T-helper 9 cell (primary cell): Measurements from ENCODE around the gene DEDD.

Experiments used
- DNase-seq: peaks from one replicate; pipeline ENCODE4 v3.0.0-alpha.2; 2020

Gene DEDD

DNA sequence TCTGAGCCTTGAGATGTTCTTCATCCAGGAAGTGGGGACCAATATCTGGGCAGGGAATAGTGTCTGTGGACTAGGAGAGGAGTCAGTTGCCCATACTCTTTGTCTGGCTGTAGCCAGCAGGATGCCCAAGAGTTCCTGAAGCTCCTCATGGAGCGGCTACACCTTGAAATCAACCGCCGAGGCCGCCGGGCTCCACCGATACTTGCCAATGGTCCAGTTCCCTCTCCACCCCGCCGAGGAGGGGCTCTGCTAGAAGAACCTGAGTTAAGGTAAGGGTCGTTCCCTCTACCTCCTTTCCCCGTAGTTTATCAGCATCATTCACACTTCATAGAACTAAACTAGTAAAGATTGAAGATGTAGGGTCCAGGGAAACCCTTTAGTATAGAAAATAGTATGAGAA, 30.3 kb upstream of the DEDD start:
- no peak for DNase-seq

GRCh38 chr1:161162052-161162451, 29.6 kb upstream of the DEDD start:
- no peak for DNase-seq

DNA sequence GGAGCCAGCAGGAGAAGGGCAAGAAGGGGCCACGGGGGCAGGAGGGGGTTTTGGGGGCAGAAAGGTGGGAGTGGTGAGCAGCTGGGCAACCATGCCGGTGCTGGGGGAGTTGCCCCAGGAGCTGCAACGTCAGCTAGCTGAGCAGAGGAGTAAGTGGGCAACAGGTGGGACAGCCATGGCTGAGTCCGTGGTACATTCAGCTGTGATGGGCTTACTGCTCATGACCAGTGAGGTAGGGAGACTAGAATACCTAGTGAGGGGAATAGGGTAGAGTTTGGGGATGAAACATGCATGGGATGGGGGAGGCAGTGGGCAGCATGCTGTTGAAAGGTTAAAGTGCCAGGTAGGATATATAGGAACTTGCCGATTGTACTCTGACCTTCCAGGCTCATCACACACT, 29.2 kb upstream of the DEDD start:
- no peak for DNase-seq

DNA sequence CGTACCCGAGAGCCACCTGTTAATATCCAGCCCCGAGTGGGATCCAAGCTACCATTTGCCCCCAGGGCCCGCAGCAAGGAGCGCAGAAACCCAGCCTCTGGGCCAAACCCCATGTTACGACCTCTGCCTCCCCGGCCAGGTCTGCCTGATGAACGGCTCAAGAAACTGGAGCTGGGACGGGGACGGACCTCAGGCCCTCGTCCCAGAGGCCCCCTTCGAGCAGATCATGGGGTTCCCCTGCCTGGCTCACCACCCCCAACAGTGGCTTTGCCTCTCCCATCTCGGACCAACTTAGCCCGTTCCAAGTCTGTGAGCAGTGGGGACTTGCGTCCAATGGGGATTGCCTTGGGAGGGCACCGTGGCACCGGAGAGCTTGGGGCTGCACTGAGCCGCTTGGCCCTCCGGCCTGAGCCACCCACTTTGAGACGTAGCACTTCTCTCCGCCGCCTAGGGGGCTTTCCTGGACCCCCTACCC, 28.2 kb upstream of the DEDD start:
- DNase-seq: no peak

DNA sequence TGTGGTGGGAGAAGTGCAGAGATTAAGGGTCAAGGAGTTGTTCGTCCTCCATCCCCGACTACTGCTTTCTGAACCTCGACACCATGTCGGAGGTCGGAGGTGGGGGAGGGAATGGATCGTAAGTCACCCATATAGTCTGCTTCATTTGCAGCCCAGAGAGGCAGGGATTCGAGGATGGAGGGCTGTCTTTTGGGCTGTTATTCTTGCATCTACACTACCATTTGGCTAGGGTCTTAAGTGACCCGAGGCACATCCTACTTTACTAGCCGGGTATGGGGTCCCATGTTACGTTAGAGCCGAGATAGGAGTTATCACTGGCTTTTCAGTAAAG, 27.4 kb upstream of the DEDD start:
- no peak for DNase-seq

- DNase-seq: peak; percentile 86
Measured at GRCh38 chr1:161159087-161159912, 26.8 kb upstream of the DEDD start, which contains the start of gene USP21. USP21 (plus strand) TSS chr1:161159500; CDS start chr1:161160641, 1,141 bp downstream.

DNA sequence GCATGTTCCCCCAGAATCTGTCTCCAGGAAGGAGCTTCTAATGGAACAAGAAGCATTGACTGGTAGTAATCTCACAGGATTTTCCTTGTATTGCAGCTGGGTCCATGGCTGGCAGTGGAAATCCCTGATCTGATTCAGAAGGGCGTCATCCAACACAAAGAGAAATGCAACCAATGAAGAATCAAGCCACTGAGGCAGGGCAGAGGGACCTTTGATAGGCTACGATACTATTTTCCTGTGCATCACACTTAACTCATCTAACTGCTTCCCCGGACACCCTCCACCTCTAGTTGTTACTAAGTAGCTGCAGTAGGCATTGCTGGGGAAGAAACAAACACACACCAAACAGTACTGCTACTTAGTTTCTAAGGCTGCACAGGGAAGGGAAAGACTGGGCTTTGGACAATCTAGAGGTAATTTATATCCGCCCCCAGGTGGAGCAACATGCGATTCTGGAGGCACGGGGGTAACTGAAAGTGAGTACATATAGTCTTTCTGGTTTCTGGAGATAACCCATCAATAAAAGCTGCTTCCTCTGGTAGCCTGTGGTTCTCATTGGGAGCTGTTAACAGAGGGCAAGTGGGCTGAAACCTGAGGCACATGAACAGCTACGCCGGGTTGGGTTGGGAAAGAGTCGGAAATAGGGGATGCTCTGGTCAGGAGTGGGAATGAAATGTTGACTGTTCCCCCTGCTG, 26.0 kb upstream of the DEDD start:
- DNase-seq: no peak

DNA sequence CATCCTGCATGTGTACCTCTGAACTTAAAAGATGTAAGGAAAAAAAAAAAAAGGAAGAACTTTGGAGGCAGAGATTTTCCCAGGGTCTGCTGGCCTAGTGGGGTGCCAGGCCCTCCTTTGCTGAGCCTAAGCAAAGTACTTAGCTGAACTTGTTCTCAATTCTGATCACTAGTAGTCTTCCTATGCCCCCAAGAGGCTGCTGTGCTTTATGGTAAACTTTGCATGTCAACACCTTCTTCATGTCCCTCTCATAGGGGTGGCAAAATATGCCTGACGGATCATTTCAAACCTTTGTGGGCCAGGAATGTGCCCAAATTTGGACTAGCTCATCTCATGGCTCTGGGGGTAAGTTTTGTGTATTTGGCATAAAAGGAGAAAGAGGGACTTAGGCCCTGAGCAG, 25.4 kb upstream of the DEDD start:
- DNase-seq: no peak

- peak; percentile 71 for DNase-seq
Measured at GRCh38 chr1:161153682-161154337, 21.3 kb upstream of the DEDD start, which contains the start of gene UFC1. UFC1 (plus strand) TSS chr1:161153978; CDS start chr1:161153998, 20 bp downstream.

DNA sequence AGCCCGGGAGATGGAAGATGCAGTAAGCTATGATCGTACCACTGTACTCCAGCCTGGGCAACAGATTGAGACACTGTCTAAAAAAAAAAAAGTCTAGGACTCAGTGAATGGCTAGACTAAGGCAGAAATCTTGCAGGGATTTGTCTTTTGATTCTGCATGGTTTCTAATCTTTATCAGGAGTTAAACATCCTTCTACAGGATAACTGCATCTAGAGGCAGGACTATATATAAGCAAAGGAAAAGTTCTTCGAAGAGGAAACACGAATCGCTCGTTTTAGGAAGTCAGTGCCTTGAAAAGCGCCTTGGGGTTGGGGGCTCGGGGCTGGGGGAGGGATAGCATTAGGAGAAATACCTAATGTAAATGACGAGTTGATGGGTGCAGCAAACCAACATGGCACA, 20.7 kb upstream of the DEDD start:
- no peak for DNase-seq

DNA sequence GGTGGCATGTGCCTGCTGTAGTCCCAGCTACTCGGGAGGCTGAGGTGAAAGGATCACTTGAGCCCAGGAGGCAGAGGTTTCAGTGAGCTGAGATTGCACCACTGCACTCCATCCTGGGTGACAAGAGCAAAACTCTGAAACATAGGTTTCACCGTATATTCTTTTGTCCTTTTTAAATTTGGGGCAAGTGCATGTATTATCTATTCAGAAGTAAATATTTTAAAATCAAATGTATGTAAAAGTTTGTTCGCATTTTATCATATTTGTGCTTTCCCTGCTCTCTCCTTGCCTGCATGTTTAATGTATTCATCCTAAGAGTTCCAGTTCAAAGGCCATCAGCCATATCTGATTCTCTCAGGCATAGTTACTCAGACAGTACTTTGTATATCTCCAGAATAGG, 13.4 kb upstream of the DEDD start:
- DNase-seq: no peak

DNA sequence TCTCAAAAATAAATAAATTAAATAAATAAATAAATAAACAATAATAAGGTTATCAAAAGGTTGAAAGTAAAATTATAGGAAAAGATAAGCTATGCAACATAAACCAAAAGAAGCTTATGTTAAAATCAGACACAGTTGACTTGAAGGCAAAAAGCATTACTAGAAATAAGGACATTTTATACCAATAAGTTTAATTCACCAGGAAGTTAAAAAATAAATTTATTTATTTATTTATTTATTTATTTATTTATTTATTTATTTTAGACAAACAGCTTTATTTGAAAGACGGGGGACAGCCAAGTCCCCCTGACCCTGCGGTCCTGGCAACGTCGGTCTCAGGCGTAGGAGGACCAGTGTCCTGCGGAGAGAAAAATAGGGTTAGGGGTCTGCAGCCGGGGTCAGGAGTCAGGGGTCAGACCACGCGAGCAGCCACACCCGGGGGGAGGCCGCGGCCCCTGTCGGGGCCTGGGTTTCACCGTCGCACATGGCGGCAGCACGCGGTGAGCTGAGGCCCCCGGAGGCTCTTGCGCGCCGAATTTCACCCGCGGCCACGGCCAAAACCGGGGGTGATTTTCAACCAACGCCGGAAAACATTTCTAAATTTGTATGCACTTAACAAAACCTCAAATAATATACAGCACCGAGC, 8.4 kb upstream of the DEDD start:
- DNase-seq: no peak

DNA sequence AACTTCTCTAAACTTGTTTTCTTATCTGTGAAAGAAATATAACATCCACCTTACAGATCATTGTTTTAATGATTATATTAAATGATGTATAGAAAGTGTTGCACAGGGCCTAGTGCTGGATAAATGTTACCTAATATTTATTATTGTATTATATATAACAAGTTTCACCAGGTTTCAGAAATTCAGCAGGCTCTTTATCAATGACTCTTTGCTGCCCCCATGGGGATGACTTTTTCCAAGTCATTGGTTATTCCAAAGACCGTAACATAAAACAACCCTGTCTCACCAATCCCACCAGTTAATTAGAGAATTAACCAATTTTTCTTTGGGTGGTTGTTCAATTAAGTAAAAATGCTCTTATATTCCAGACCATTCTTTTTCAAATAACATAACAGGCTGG, 7.3 kb upstream of the DEDD start:
- no peak for DNase-seq

- DNase-seq: no peak
Measured at GRCh38 chr1:161138431-161138830, 6.0 kb upstream of the DEDD start.

DNA sequence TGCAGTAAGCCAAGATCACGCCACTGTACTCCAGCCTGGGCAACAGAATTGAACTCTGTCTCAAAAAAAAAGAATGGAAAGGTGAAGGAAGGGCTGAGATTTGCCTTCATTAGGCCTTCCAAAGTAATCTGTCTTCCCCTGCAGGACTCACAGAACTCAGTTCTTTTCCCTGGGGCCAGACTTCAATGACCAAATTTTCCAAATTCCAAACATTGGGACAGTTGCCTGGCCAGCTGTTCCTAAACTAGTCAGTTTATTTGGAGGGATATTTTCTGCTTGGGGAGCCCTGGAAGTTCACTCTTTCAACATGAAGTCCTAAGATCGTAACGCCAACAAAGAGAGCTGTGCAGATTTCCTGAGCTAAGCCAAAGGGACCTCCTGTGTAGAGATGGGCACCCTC, 5.4 kb upstream of the DEDD start:
- DNase-seq: no peak

DNA sequence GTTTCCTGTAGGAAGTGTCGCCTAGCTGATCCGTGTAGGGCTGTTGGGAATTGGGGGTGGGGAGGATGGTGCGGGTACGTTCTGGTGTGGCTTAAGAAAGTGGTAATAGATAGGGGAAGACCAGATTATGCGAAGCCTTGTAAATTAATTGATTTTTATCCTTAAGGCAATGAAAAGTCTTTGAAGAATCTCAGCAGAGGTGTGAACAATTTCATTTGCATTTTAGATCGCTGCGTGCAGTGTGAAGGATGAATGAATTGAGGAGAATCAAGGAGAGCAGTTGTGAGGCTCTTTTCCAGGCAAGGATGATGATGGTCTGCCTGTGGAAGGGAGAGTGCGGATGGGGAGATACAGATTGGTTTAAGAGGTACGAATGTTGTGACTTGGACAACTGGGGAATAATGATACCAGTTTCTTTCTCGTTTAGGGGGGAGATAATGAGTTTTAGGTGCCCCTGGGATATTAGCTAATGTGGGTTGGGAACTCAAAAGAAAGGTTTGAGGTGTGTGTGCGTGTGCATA, 813 bp upstream of the DEDD start:
- DNase-seq: no peak

DNA sequence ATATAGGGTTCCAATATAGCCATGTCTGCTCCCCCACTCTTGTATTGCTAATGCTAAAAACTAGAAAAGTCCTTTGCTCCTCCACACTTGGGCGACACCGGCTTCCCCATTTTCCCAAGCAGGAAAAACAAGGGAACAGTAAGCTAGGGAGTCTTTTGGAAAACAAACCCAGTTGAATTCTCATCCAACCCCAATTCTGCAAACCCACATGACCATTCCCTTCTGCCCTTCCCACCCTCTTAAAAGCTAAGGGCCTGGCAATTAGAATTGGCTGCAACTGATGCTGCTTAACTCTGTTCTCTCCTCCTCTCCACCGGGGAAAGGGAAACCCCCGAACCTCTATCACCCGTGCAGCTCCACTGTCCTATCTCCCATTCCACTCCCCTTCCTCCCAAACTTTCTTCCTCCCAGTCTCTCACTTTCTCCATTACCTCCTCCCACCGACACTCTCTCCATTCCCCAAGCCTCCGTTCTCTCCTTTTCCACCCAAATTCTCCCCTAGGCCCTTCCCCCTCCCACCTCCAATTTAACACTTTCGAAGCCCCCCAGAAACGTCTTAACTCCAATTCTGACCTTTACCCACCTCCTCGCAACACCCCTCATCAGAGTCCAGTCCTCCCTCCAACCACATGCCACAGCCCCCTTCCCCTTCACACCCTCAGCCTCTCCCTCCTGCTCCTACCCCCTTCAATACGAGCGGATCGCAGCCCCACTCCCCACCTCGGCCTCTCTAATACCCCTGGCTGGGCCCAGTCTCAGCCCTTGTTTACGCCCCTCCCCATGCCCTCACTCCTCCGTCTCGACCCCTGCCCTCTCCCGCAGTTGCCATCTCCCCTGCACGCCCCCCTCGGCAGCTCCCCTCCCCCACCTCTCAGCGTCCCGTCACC, 701 bp downstream of the DEDD start:
- no peak for DNase-seq

GRCh38 chr1:161130266-161130665, 2.2 kb downstream of the DEDD start:
- DNase-seq: no peak

DNA sequence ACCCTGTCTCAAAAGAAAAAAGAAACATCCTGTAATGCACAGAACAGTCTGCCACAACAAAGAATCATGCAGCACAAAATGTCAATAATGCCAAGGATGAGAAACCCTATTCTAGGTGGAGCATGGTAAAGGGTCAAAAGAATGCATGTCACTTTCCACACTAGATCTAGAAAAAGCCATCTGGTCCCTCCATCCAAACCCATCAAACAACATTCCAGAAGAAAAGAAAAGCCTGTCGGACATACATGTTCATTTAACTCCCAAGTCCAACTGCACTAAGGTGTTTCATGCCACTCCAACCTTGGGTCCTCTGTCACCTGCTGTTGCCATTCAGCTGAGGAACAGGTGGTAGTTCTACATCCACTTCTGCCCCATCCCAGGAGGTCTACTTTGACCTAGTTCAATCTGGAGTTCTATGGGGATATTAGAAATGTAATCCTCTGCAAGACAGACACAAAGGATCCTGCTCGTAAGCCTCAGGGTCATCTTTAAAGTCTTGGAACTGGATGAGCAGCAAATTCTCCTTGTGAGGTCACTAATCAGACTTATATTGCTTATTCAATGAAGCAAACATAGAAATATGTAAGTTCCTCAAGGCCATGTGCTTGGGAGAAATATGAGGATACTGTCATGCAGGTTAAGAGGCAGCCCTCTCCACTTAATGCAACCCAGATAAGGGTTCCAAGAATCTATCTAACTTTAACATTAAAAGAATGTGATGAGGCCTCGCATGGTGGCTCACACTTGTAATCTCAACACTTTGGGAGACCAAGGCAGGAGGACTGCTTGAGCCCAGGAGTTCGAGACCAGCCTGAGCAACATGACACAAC, 3.7 kb downstream of the DEDD start:
- DNase-seq: no peak

GRCh38 chr1:161127649-161128048, 4.8 kb downstream of the DEDD start:
- DNase-seq: no peak

GRCh38 chr1:161122967-161123366, 9.5 kb downstream of the DEDD start:
- DNase-seq: no peak
